ENCODE measurements around the gene TRMT61A. TPM values are rescaled to one million over a fixed set of nuclear protein-coding genes. Genes with fewer than 3 reads are reported as not detected.
A peak's percentile ranks its signal among the peaks of the same experiment; 100 is the strongest.

TRMT61A gene
- total RNA-seq, 1 experiment from 2014 or later = 14.9 TPM

GRCh38 chr14:103563844-103564505 lies 35.0 kb downstream of the TRMT61A start:
- peaks cover 11 to 18% of the 10 kb centered on the region in 2 experiments for H3K4me1 ChIP-seq (ENCODE audit: control insufficient read depth in 1 of 2, insufficient read depth in 2 of 2, low read length in 2 of 2)
- TF ChIP-seq ATF3 (IDR thresholded peaks at IDR 0.05) = no peak
- TF ChIP-seq EZH2 (IDR thresholded peaks at IDR 0.05) = no peak
- TF ChIP-seq SRF (IDR thresholded peaks at IDR 0.05; ENCODE audit: low read depth) = no peak
- no peak for TF ChIP-seq ELF1 (IDR thresholded peaks at IDR 0.05; ENCODE audit: borderline replicate concordance, low read depth)
- TF ChIP-seq CBX3 (IDR thresholded peaks at IDR 0.05; ENCODE audit: low read depth) = no peak
- TF ChIP-seq RAD21 (IDR thresholded peaks at IDR 0.05; ENCODE audit: low read depth) = no peak
- TF ChIP-seq SIN3A (IDR thresholded peaks at IDR 0.05; ENCODE audit: low read depth) = no peak
- TF ChIP-seq, protein P1, sequence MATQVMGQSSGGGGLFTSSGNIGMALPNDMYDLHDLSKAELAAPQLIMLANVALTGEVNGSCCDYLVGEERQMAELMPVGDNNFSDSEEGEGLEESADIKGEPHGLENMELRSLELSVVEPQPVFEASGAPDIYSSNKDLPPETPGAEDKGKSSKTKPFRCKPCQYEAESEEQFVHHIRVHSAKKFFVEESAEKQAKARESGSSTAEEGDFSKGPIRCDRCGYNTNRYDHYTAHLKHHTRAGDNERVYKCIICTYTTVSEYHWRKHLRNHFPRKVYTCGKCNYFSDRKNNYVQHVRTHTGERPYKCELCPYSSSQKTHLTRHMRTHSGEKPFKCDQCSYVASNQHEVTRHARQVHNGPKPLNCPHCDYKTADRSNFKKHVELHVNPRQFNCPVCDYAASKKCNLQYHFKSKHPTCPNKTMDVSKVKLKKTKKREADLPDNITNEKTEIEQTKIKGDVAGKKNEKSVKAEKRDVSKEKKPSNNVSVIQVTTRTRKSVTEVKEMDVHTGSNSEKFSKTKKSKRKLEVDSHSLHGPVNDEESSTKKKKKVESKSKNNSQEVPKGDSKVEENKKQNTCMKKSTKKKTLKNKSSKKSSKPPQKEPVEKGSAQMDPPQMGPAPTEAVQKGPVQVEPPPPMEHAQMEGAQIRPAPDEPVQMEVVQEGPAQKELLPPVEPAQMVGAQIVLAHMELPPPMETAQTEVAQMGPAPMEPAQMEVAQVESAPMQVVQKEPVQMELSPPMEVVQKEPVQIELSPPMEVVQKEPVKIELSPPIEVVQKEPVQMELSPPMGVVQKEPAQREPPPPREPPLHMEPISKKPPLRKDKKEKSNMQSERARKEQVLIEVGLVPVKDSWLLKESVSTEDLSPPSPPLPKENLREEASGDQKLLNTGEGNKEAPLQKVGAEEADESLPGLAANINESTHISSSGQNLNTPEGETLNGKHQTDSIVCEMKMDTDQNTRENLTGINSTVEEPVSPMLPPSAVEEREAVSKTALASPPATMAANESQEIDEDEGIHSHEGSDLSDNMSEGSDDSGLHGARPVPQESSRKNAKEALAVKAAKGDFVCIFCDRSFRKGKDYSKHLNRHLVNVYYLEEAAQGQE (IDR thresholded peaks at IDR 0.05; ENCODE audit: low read depth) = no peak
- no peak for TF ChIP-seq ZFX (IDR thresholded peaks at IDR 0.05)
- no peak for TF ChIP-seq TCF7L2 (IDR thresholded peaks at IDR 0.05; ENCODE audit: borderline replicate concordance, extremely low read depth, insufficient read depth, insufficient read length)
- no peak for TF ChIP-seq SP1 (IDR thresholded peaks at IDR 0.05; ENCODE audit: low read depth)
- no peak for TF ChIP-seq MAX (IDR thresholded peaks at IDR 0.05)
- no peak for TF ChIP-seq ZNF274 (IDR thresholded peaks at IDR 0.05; ENCODE audit: low read depth, low read length)
- TF ChIP-seq ZBTB33 (IDR thresholded peaks at IDR 0.05; ENCODE audit: extremely low read depth, insufficient replicate concordance, low read length) = no peak
- TF ChIP-seq FOSL1 (IDR thresholded peaks at IDR 0.05; ENCODE audit: low read depth) = no peak
- RAD21 ChIA-PET (ENCODE audit: low non-redundant PET in 1 of 2, low total read pairs in 2 of 2, uncharacterized antibody in 2 of 2, unreplicated experiment in 2 of 2) = no interaction called here
- H3K4me2 ChIP-seq (ENCODE audit: low read length) = peak overlapping the region; percentile 75
- no peak overlapping the region for H3K27ac ChIP-seq (ENCODE audit: low read depth, low read length)
- peaks cover 10% of the 10 kb centered on the region; the same call in 1 of the 2 replicates for H4K20me1 ChIP-seq (ENCODE audit: insufficient read depth)
- no peaks in the 10 kb centered on the region for H3K9me2 ChIP-seq (ENCODE audit: insufficient read depth)
- DNase-seq (ENCODE audit: low read depth, low spot score) (no peak), ATAC-seq (no peak)
- peaks cover 78% of the 10 kb centered on the region for H3K79me2 ChIP-seq (ENCODE audit: insufficient read depth, low read length)
- CTCF ChIA-PET = no interaction called here
- H3K36me3 ChIP-seq (ENCODE audit: control insufficient read depth in 1 of 2, insufficient read depth in 2 of 2, low read length in 2 of 2) = peaks cover 10 to 18% of the 10 kb centered on the region in 2 experiments; a peak in 3 of 4 replicates
- H3K9me3 ChIP-seq (ENCODE audit: control insufficient read depth in 1 of 2, insufficient read depth in 1 of 2, low read depth in 1 of 2, low read length in 2 of 2) = no peaks in the 10 kb centered on the region
- intact Hi-C loops (cut with micrococcal nuclease) = no loop called here
- H3K9ac ChIP-seq (ENCODE audit: low read length) = peak overlapping the region; percentile 78
- no peaks in the 10 kb centered on the region for H3K27me3 ChIP-seq (ENCODE audit: insufficient read depth, low read length)
- H3K4me3 ChIP-seq (replicated peaks in 1 of 2; ENCODE audit: low read depth in 1 of 2, low read length in 2 of 2) = peak overlapping the region; percentile 79 to 99
- no peak overlapping the region for H2AFZ ChIP-seq (ENCODE audit: low read depth, low read length, poor library complexity, severe bottlenecking)
- POLR2A ChIA-PET = interaction anchor here (0.6 kb wide), 1 partner anchor 12 kb away, joined by 5 read pairs; no protein-coding TSS in a partner anchor
- BruUV-seq (replicated peaks) = no TSS peak
